Fibroblast of peridontal ligament (primary cell): ENCODE measurements around the gene NDUFAF2.
"Not testable (repeated sequence)": the region's sequence is repeated elsewhere in the genome, so short reads cannot be mapped to it uniquely, and the experiment has no call there.

Experiments
- DNase-seq: peaks from one replicate; pipeline ENCODE4 v3.0.0-alpha.2; 2010; ENCODE audit errors: extremely low read depth

Gene NDUFAF2

GRCh38 chr5:60944904-60945812 is at the start of gene NDUFAF2, which contains the start of gene ERCC8:
Gene NDUFAF2, plus strand, starts transcription at chr5:60945205. Its CDS starts 51 bp downstream, at chr5:60945256.
Gene ERCC8, minus strand, starts transcription at chr5:60945070. Its CDS starts 62 bp downstream, at chr5:60945008.
- DNase-seq, result peak; percentile 89

- no peak for DNase-seq
Observed at GRCh38 chr5:60896991-60897390, 48.0 kb upstream of the NDUFAF2 start.

- no peak for DNase-seq
Observed at GRCh38 chr5:60903356-60903755, 41.6 kb upstream of the NDUFAF2 start.

GRCh38 chr5:60916646-60917045 is 28.4 kb upstream of the NDUFAF2 start:
- peak; percentile 12 for DNase-seq

- DNase-seq, result no peak
Observed at GRCh38 chr5:60918466-60918865, 26.5 kb upstream of the NDUFAF2 start.

GRCh38 chr5:60927450-60927849 is 17.6 kb upstream of the NDUFAF2 start:
- no peak for DNase-seq

GRCh38 chr5:60929024-60929423 is 16.0 kb upstream of the NDUFAF2 start:
- DNase-seq, result peak; percentile 33

GRCh38 chr5:60943624-60944023 is 1.4 kb upstream of the NDUFAF2 start:
- DNase-seq, result no peak

GRCh38 chr5:60945813-60946187 is 795 bp downstream of the NDUFAF2 start:
- DNase-seq, result peak; percentile 72

GRCh38 chr5:60948738-60949137 is 3.7 kb downstream of the NDUFAF2 start:
- DNase-seq, result no peak

- DNase-seq, result no peak
Observed at GRCh38 chr5:60955239-60955638, 10.2 kb downstream of the NDUFAF2 start.

GRCh38 chr5:60958088-60958487 is 13.1 kb downstream of the NDUFAF2 start:
- no peak for DNase-seq

GRCh38 chr5:60958712-60959111 is 13.7 kb downstream of the NDUFAF2 start:
- no peak for DNase-seq

GRCh38 chr5:60959156-60959555 is 14.2 kb downstream of the NDUFAF2 start:
- peak; percentile 76 for DNase-seq

GRCh38 chr5:60960591-60960990 is 15.6 kb downstream of the NDUFAF2 start:
- peak; percentile 58 for DNase-seq

- peak; percentile 67 for DNase-seq
Observed at GRCh38 chr5:60961685-60962084, 16.7 kb downstream of the NDUFAF2 start.

GRCh38 chr5:60972231-60972630 is 27.2 kb downstream of the NDUFAF2 start:
- DNase-seq, result no peak

- no peak for DNase-seq
Observed at GRCh38 chr5:60977956-60978737, 33.1 kb downstream of the NDUFAF2 start.

- no peak for DNase-seq
Observed at GRCh38 chr5:60978968-60979367, 34.0 kb downstream of the NDUFAF2 start.

GRCh38 chr5:60980511-60980910 is 35.5 kb downstream of the NDUFAF2 start:
- DNase-seq, result no peak

GRCh38 chr5:60982127-60982526 is 37.1 kb downstream of the NDUFAF2 start:
- DNase-seq, result not testable (repeated sequence)

- no peak for DNase-seq
Observed at GRCh38 chr5:60989790-60990189, 44.8 kb downstream of the NDUFAF2 start.

- DNase-seq, result no peak
Observed at GRCh38 chr5:60992871-60993270, 47.9 kb downstream of the NDUFAF2 start.
